Measurements from ENCODE around the gene PPIL1. TPM values are rescaled to one million over a fixed set of nuclear protein-coding genes. Genes with fewer than 3 reads are reported as not detected.
A peak's percentile ranks its signal among the peaks of the same experiment; 100 is the strongest.

Gene PPIL1
- total RNA-seq, 4 donors from 2014 or later, result 13.5 to 28.5 (median 24.0) TPM

DNA sequence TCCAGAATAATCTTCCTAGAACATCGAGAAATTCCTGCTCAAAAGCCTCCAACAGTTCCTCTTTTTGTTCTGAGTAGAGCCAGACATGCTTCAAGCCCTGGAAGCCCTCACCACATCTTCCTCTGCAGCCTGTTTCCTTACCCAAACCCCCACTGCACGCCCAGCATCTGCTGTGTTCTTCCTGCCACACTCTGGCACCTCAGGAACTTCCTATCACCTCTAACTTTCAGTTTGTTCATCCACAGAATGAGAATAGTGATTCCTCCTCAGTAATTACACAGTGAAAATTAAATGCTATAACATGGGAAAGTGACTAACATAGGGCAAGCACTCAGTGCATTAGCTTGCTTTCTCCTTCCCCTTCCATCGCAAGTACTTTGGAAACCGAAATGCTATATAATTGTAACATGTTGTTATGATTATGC is 37.4 kb upstream of the PPIL1 start:
- TF ChIP-seq, protein P1, sequence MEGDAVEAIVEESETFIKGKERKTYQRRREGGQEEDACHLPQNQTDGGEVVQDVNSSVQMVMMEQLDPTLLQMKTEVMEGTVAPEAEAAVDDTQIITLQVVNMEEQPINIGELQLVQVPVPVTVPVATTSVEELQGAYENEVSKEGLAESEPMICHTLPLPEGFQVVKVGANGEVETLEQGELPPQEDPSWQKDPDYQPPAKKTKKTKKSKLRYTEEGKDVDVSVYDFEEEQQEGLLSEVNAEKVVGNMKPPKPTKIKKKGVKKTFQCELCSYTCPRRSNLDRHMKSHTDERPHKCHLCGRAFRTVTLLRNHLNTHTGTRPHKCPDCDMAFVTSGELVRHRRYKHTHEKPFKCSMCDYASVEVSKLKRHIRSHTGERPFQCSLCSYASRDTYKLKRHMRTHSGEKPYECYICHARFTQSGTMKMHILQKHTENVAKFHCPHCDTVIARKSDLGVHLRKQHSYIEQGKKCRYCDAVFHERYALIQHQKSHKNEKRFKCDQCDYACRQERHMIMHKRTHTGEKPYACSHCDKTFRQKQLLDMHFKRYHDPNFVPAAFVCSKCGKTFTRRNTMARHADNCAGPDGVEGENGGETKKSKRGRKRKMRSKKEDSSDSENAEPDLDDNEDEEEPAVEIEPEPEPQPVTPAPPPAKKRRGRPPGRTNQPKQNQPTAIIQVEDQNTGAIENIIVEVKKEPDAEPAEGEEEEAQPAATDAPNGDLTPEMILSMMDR (IDR thresholded peaks at IDR 0.05), result no peak
- TF ChIP-seq POLR2AphosphoS5 (IDR thresholded peaks at IDR 0.05) (no peak), POLR2A (IDR thresholded peaks at IDR 0.05) (no peak), EP300 (IDR thresholded peaks at IDR 0.05) (no peak)
- Histone ChIP-seq H3K27me3 (no peaks in the 10 kb centered on the region), H3K4me3 (no peak overlapping the region), H3K27ac (no peak overlapping the region), H3K4me1 (peaks cover 4 to 29% (median 14%) of the 10 kb centered on the region in 3 donors), H3K9me3 (no peaks in the 10 kb centered on the region), H3K36me3 (peaks cover 0 to 73% of the 10 kb centered on the region in 2 donors)
- 56 to 76% methylated on average over 3 to 4 of the region's 4 CpGs for WGBS, 2 donors (ENCODE audit: low coverage in 1 of 2)
- ATAC-seq, result no peak

DNA sequence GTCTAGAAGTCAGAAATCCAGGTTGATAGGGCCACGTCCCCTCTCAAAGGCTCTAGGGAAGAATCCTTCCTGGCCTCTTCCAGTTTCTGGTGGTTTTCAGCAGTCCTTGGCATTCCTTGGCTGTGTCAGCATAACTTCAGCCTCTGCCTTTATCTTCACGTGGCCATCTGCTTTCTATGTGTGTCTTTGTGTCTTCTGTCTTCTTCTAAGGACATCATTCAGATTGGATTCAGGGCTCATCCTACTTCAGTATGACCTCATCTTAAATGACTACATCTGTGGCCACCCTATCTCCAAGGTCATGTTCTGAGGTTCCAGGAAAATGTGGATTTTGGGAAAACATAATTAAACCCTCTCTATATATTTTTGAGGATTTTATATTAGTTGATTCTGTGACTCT is 34.1 kb upstream of the PPIL1 start:
- WGBS, 2 donors (ENCODE audit: low coverage in 1 of 2), result 50 to 71% methylated on average over 2 of the region's 2 CpGs
- ATAC-seq, result no peak
- Histone ChIP-seq H3K4me3 (no peak overlapping the region), H3K36me3 (peaks cover 0 to 62% of the 10 kb centered on the region in 2 donors), H3K4me1 (peaks cover 19 to 51% (median 25%) of the 10 kb centered on the region in 3 donors), H3K9me3 (no peaks in the 10 kb centered on the region), H3K27ac (peak overlapping the region; percentile 43 to 67 (median 57)), H3K27me3 (no peaks in the 10 kb centered on the region)
- TF ChIP-seq, protein P1 (IDR thresholded peaks at IDR 0.05), result no peak
- no peak for TF ChIP-seq POLR2AphosphoS5 (IDR thresholded peaks at IDR 0.05)
- TF ChIP-seq POLR2A (IDR thresholded peaks at IDR 0.05), result no peak
- TF ChIP-seq EP300 (IDR thresholded peaks at IDR 0.05), result no peak

DNA sequence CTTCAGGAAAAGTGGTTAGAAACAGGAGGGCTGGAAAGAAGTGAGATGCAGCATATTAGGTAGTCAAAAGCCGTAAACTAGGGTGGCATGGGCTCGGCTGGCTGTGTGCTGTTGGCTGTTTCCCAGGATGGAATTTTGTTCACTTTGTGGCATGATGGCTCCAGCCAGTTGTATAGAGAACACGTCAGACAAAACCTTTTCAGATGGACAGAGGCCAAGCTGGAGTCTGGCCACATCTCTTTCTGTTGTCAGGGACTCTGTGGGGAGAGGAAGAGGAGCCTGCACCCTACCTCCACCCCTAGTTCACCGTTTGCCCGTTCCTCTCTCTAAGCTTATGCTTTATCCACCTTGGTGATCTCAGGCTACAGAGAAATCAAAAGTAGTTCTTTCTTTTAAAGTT is 33.2 kb upstream of the PPIL1 start:
- Histone ChIP-seq H3K4me3 (no peak overlapping the region), H3K36me3 (peaks cover under 1 to 62% of the 10 kb centered on the region in 2 donors), H3K4me1 (peaks cover 19 to 51% (median 25%) of the 10 kb centered on the region in 3 donors), H3K27ac (peak overlapping the region; percentile 61 to 76 (median 72)), H3K27me3 (no peaks in the 10 kb centered on the region), H3K9me3 (no peaks in the 10 kb centered on the region)
- peak; percentile 88 for ATAC-seq
- WGBS, 2 donors (ENCODE audit: low coverage in 1 of 2), result 8 to 27% methylated on average over 4 to 5 of the region's 5 CpGs
- no peak for TF ChIP-seq EP300 (IDR thresholded peaks at IDR 0.05)
- TF ChIP-seq POLR2AphosphoS5 (IDR thresholded peaks at IDR 0.05), result peak; percentile 22

DNA sequence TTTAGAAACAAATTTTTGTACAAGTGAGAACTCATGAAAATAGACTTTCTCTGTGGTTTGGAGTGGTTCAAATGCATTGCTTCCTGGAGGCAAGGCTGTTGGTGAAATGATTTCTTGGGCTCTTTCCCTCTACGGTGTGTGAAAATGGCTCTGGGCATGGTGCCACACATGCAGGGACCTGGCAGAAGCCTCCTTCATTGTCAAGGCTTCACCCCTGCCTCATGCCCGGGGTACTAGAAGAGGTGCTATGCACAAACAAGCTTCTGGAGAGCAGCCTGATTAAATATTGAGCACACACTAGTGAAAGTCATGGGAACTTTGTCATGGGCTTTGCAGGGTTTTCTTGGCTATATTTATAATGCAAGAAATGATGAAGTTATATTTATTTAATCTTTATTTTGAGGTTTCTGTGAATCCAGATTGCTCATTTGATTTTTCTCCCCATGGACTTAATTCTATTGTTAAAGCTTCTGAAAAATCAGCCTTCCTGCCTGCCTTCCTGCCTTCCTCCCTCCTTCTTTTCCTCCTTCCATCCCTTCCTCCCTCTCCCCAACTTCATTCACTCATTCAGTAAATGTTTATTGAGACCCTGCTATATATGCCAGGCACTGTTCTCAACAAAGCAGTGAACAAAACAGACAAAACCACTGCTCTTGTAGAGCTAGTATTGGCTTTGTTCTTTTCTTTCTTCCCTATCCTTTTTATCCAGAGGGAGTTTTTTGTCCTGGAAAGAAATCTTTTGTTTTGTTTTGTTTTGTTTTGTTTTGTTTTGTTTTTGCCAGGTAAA is 32.1 kb upstream of the PPIL1 start:
- Histone ChIP-seq H3K27me3 (no peaks in the 10 kb centered on the region), H3K36me3 (peaks cover 4 to 62% of the 10 kb centered on the region in 2 donors), H3K4me3 (no peak overlapping the region), H3K4me1 (peaks cover 19 to 51% (median 25%) of the 10 kb centered on the region in 3 donors), H3K9me3 (no peaks in the 10 kb centered on the region), H3K27ac (peak overlapping the region; percentile 61 to 76 (median 72))
- no peak for ATAC-seq
- 10 to 20% methylated on average over 1 to 2 of the region's 2 CpGs for WGBS, 2 donors (ENCODE audit: low coverage in 1 of 2)
- TF ChIP-seq EP300 (IDR thresholded peaks at IDR 0.05) (no peak), POLR2A (IDR thresholded peaks at IDR 0.05) (no peak), POLR2AphosphoS5 (IDR thresholded peaks at IDR 0.05) (no peak)
- TF ChIP-seq, protein P1 (IDR thresholded peaks at IDR 0.05), result no peak

DNA sequence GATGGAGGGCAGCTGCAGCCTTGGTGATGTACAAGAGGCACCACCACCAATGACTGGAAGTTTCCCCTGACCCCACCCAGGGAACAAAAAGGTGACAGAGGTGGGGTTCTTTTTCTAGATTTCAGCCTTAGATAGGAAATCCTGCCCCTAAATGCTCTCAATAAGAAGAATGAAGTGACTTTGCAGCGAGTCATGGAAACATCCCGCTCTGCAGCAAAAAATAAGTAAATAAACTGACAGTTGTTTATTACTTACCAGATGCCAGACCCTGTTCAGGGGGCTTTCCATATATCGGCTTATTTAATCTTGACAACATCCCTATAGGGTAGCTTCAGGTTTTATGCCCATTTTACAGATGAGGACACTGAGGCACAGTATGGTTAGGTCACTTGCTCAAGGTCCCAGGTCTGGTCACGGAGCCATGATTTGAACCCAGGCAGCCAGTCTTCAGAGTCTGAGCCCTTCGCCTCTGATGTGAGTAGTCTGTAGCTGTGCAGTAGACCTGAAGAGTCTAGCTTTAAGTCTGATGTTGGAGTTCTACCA is 30.3 kb upstream of the PPIL1 start:
- Histone ChIP-seq H3K9me3 (no peaks in the 10 kb centered on the region), H3K27ac (peak overlapping the region in 2 of 4 donors; percentile 33 to 61), H3K27me3 (no peaks in the 10 kb centered on the region), H3K4me3 (no peak overlapping the region), H3K4me1 (peaks cover 19 to 51% (median 25%) of the 10 kb centered on the region in 3 donors), H3K36me3 (peaks cover 4 to 65% of the 10 kb centered on the region in 2 donors)
- ATAC-seq, result no peak
- TF ChIP-seq, protein P1 (IDR thresholded peaks at IDR 0.05), result no peak
- no peak for TF ChIP-seq POLR2AphosphoS5 (IDR thresholded peaks at IDR 0.05)
- no peak for TF ChIP-seq EP300 (IDR thresholded peaks at IDR 0.05)
- no peak for TF ChIP-seq POLR2A (IDR thresholded peaks at IDR 0.05)
- WGBS, 2 donors (ENCODE audit: low coverage in 1 of 2), result 84 to 100% methylated on average over 2 to 4 of the region's 5 CpGs
